Astrocyte of the hippocampus (primary cell): ENCODE data around the gene MYOT.
"Not testable (repeated sequence)": the region's sequence is repeated elsewhere in the genome, so short reads cannot be mapped to it uniquely, and the experiment has no call there.

Experiments used
- DNase-seq: peaks from one replicate; pipeline ENCODE4 v3.0.0; 2011; ENCODE audit warnings: low read depth, low spot score

MYOT gene

GRCh38 chr5:137856201-137856600 is 11.5 kb upstream of the MYOT start:
- DNase-seq = no peak

GRCh38 chr5:137856916-137857862 is 10.5 kb upstream of the MYOT start:
- DNase-seq = no peak

GRCh38 chr5:137858223-137858916 is 9.3 kb upstream of the MYOT start:
- DNase-seq = peak; percentile 24

- DNase-seq = no peak
Observed at GRCh38 chr5:137858954-137859353, 8.7 kb upstream of the MYOT start.

- DNase-seq = no peak
Observed at GRCh38 chr5:137862251-137862650, 5.4 kb upstream of the MYOT start.

GRCh38 chr5:137863653-137864052 is 4.0 kb upstream of the MYOT start:
- not testable (repeated sequence) for DNase-seq

GRCh38 chr5:137866541-137867388 is 895 bp upstream of the MYOT start:
- no peak for DNase-seq

GRCh38 chr5:137870647-137871339 is 3.1 kb downstream of the MYOT start:
- DNase-seq = no peak

GRCh38 chr5:137871571-137871970 is 3.9 kb downstream of the MYOT start:
- DNase-seq = no peak

GRCh38 chr5:137872466-137872865 is 4.8 kb downstream of the MYOT start:
- DNase-seq = no peak

- DNase-seq = no peak
Observed at GRCh38 chr5:137876101-137876500, 8.4 kb downstream of the MYOT start.

- DNase-seq = no peak
Observed at GRCh38 chr5:137880313-137880712, 12.7 kb downstream of the MYOT start.

GRCh38 chr5:137887831-137888230 is 20.2 kb downstream of the MYOT start:
- no peak for DNase-seq

GRCh38 chr5:137888466-137888862 is 20.8 kb downstream of the MYOT start:
- DNase-seq = no peak

GRCh38 chr5:137888863-137889759 is 21.5 kb downstream of the MYOT start, which contains the start of gene PKD2L2:
TSS of gene PKD2L2 (plus strand) at chr5:137889457. CDS start at chr5:137889492, 35 bp downstream.
- DNase-seq = peak; percentile 93

- DNase-seq = no peak
Observed at GRCh38 chr5:137890845-137891244, 23.2 kb downstream of the MYOT start.

GRCh38 chr5:137891849-137892248 is 24.2 kb downstream of the MYOT start:
- DNase-seq = no peak

GRCh38 chr5:137894586-137894985 is 26.9 kb downstream of the MYOT start:
- no peak for DNase-seq

GRCh38 chr5:137896560-137896959 is 28.9 kb downstream of the MYOT start:
- DNase-seq = no peak

- DNase-seq = no peak
Observed at GRCh38 chr5:137899493-137899892, 31.8 kb downstream of the MYOT start.
